Measurements from ENCODE around the gene RHBDF1. TPM values are rescaled to one million over a fixed set of nuclear protein-coding genes. Genes with fewer than 3 reads are reported as not detected.

Gene RHBDF1, protein sequence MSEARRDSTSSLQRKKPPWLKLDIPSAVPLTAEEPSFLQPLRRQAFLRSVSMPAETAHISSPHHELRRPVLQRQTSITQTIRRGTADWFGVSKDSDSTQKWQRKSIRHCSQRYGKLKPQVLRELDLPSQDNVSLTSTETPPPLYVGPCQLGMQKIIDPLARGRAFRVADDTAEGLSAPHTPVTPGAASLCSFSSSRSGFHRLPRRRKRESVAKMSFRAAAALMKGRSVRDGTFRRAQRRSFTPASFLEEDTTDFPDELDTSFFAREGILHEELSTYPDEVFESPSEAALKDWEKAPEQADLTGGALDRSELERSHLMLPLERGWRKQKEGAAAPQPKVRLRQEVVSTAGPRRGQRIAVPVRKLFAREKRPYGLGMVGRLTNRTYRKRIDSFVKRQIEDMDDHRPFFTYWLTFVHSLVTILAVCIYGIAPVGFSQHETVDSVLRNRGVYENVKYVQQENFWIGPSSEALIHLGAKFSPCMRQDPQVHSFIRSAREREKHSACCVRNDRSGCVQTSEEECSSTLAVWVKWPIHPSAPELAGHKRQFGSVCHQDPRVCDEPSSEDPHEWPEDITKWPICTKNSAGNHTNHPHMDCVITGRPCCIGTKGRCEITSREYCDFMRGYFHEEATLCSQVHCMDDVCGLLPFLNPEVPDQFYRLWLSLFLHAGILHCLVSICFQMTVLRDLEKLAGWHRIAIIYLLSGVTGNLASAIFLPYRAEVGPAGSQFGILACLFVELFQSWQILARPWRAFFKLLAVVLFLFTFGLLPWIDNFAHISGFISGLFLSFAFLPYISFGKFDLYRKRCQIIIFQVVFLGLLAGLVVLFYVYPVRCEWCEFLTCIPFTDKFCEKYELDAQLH
- total RNA-seq (2022; extraction: Qiagen RNA extraction): 17.7 to 29.7 TPM (median 26.5 TPM) in 5 replicates

DNA sequence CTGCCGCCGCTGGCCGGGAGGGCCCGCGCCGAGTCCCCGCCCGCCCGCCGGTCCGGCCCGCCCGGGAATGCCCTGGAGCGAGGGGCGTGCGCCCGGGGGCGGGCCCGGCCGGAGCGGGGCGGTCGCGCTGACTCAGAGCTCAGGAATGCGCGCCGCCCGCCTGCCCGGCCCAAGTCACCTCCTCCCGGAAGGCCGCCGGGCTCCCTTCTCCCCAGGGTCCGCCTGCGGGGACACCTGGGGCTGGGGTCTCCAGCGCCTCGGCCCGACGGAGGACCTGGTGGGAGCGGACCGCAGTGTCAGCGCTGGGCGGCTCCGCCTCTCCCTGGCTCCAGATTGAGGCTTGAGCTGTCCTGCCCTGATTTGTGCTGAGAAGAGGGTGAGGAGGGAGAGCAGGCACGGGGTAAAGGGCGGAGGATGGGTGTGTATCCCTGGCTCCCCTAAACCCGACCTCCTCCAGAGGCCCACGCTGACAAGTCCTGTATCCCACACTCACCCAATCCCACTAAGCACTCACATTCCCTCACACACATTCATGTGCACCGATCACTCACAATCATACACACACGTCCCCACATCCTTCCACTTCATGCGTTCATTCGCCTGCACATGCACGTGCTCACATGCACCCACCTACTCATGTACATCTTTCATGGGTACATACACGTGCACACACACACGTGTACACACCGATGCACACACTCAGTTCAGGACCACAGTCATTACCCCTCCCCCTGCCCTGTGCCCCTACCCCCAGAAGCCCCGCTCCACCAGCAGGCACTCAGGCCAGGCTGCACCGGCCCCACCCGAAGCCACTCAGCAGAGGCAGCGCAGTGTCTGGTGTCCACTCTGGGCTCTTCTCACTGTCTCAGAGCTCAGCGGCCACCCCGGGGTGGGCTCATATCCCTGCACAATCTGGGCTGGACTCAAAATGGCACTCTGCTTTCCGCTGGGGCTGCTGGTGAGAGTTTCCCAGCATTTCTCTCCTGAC lies at the start of gene RHBDF1:
RHBDF1 (minus strand) TSS at position 71 of the 988 bp plus-strand sequence. CDS start 7,616 bp downstream, outside the sequence.

DNA sequence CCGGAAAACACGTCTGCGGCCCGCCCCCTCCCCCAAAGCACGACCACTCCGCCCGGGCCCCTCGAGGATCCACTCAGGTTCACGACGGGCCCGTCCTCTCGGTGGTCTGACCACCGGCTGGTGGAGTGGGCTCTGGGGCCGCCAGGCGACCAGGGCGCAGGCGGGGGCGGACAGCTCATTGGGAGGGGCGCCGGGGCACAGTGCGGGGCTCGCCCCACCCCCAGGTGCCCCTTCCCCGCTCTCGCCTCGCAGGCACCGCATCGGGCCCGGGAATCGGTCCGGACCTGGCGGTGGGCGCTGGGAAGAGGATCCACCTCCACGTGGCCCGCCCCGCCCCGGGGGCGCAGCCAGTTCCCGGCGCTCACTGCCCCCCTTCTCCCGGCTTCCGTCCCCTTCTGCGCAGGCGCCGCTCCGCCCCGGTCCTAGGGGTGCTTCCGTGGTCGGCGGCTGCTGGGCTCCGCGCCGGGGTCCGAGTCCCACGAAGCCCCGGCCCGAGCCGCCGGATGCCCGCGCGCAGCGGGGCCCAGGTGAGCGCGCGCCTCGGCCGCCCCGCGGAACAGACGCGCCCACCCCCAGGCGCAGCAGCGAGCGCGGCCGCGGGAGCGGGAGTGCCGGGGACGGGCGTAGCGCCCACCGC lies 5.5 kb upstream of the RHBDF1 start, which contains the start of gene MPG:
MPG (plus strand) TSS at position 419 of the 637 bp plus-strand sequence; CDS start at position 504, 85 bp downstream.

DNA sequence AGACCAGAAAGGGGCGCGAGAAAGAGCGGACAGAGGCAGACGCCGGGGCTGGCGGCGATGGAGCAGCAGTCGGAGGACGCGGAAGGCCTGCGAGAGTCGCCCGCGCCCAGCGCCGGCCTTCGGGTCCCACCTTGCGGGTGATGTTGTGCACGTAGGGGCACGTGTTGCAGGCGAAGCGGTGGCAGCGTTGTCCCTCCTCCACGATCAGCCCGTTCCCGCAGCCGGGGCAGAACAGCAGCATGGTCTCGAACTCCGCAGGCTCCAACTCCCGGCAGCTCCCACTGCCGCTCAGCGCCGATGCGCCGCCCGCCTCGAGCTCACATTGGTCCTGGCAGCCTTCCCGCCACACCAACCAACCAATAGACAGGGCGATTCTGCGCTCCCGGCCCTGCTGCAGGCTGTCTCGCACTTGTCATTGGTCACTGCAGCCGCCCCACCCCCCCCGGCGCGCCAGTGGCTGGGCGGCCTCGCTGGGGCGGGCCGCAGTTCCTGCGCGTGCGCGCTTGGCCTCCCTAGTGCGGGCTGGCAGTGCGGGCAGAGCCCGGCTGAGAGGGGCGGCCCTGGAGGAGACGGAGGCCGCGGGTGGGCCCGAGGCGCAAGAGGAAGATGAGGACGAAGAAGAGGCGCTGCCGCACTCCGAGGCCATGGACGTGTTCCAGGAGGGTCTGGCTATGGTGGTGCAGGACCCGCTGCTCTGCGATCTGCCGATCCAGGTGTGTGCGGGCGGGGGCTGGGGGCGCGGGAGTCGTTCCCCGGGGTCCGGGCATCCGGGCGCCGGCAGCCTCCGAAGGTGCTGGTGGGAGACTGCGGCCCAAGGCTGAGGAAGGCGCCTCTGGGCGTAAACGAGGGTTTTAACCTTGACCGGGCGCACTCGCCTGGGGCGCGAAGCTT lies 18.8 kb downstream of the RHBDF1 start, which contains the start of the genes POLR3K and SNRNP25:
POLR3K (minus strand) TSS at position 263 of the 891 bp plus-strand sequence; CDS start at position 241, 22 bp downstream.
SNRNP25 (plus strand) TSS at position 483 of the 891 bp plus-strand sequence; CDS start at position 672, 189 bp downstream.

Other genes with a start within 250 kb of the RHBDF1 start
- 28.5 to 35.1 TPM (median 31.5 TPM) in 5 replicates for gene POLR3K, start 19.0 kb downstream of the RHBDF1 start, total RNA-seq (2022; extraction: Qiagen RNA extraction)
- gene SNRNP25, start 18.8 kb downstream of the RHBDF1 start, total RNA-seq (2022; extraction: Qiagen RNA extraction): 58.5 to 66.5 TPM (median 63.1 TPM) in 5 replicates
- 54.7 to 71.6 TPM (median 67.8 TPM) in 5 replicates for gene MPG, start 5.6 kb upstream of the RHBDF1 start, total RNA-seq (2022; extraction: Qiagen RNA extraction)
- gene NPRL3, start 66.0 kb upstream of the RHBDF1 start, total RNA-seq (2022; extraction: Qiagen RNA extraction): 18.7 to 32.9 TPM (median 30.2 TPM) in 5 replicates
- 0.19 TPM in 1 of 5 replicates, not detected in the others for gene HBZ, start 80.0 kb upstream of the RHBDF1 start, total RNA-seq (2022; extraction: Qiagen RNA extraction)
- gene HBM, start 93.3 kb upstream of the RHBDF1 start, total RNA-seq (2022; extraction: Qiagen RNA extraction): not detected in 5 replicates
- 0.25 to 1.0 TPM (median 0.36 TPM) in 5 replicates for gene HBA2, start 100.2 kb upstream of the RHBDF1 start, total RNA-seq (2022; extraction: Qiagen RNA extraction)
- gene HBA1, start 104.0 kb upstream of the RHBDF1 start, total RNA-seq (2022; extraction: Qiagen RNA extraction): 0.99 to 2.3 TPM (median 2.0 TPM) in 5 replicates
- 4.5 to 7.2 TPM (median 6.6 TPM) in 5 replicates for gene HBQ1, start 107.8 kb upstream of the RHBDF1 start, total RNA-seq (2022; extraction: Qiagen RNA extraction)
- 35.9 to 49.4 TPM (median 45.7 TPM) in 5 replicates for gene LUC7L, start 156.8 kb upstream of the RHBDF1 start, total RNA-seq (2022; extraction: Qiagen RNA extraction)
- 40.4 to 53.2 TPM (median 47.3 TPM) in 5 replicates for gene FAM234A, start 162.2 kb upstream of the RHBDF1 start, total RNA-seq (2022; extraction: Qiagen RNA extraction)
- gene RGS11, start 203.3 kb upstream of the RHBDF1 start, total RNA-seq (2022; extraction: Qiagen RNA extraction): 2.3 to 5.4 TPM (median 3.7 TPM) in 5 replicates
- gene ARHGDIG, start 208.0 kb upstream of the RHBDF1 start, total RNA-seq (2022; extraction: Qiagen RNA extraction): 2.6 to 3.1 TPM (median 2.8 TPM) in 5 replicates
- 0.17 to 0.37 TPM (median 0.30 TPM) in 5 replicates for gene PDIA2, start 210.5 kb upstream of the RHBDF1 start, total RNA-seq (2022; extraction: Qiagen RNA extraction)

Measured in A549 treated with dexamethasone at 1 μM for 4 hours (cell line).